Measurements from ENCODE around the gene DPP10.
"Not testable (repeated sequence)": the region's sequence is repeated elsewhere in the genome, so short reads cannot be mapped to it uniquely, and the experiment has no call there.

The DPP10 gene

DNA sequence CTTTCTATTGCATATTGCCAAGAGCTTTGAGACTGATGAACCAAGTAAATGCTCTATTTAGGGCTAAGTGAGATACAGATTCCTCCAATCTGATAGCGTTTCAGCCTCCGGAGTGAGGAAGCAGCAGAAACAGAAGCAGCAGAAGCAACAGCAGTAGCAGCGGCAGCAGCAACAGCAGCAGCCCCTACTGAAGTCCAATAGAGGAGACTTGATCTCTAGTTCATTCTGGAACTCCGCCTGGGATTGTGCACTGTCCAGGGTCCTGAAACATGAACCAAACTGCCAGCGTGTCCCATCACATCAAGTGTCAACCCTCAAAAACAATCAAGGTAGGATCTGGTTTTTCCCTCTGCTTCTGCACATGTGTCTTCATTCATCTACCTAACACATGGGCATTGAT is at the start of gene DPP10:
Gene DPP10 (plus strand): TSS at position 132 of the 400 bp plus-strand sequence.
- DNase-seq (ENCODE audit: insufficient read length, low spot score), result no peak
- FAIRE-seq, result no peak

DNA sequence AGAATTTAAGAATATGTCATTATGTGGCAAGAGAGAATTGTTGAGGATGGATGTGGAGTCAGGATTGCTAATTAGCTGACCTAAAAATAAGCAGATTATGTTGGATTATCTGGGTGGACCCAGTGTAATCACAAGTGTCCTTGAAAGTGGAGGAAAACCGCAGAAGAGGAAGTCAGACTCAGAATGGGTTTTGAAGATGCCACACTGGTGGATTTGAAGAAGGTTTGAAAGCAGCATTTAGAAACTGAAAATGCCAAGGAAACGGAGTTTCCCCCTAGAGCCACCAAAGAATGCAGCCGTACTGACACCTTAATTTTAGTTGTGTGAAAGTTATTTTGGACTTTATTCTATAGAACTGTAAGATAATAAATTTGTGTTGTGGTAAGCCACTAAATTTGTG is 41.6 kb upstream of the DPP10 start:
- DNase-seq (ENCODE audit: insufficient read length, low spot score), result no peak
- FAIRE-seq, result no peak

DNA sequence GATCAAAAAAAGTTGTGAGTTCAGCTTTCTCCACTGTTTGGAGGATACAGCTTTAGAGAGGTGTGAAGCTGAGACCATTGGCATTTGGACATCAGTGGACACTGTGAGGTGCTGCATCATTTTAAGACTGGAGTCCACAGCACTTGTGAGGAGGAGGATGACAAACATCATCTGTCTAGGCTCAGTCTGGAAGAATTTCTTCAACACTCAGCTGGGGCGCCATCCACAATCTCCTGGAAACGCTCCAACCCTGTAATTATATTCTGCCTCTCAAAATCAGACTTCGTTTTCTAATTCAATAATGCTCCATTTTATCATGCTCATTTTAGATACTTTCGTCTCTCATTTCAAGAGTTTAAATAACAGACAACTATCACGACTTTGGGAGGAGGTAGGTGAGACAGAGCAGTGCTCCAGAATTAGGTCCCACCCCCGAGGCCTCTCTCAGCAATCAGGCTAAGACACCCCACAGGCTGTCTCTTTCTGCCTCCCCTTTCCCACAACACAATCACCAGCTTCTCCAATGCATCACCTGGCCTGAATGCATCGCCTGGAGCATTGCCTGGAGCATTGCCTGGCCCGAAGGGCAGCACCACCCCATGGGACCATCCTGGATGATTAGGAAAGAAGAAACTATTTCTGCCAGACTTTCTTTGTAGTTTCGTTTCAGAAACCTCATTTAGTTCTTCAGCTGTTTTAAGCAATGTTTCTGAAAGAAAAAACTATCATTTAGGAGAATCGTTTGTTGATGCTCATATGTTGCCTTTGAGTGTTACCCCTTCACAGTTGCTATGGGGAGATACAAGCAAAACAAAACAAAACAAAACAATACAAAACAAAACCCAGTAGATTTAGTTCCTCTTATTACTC is 37.0 kb upstream of the DPP10 start:
- no peak for DNase-seq (ENCODE audit: insufficient read length, low spot score)
- no peak for FAIRE-seq

DNA sequence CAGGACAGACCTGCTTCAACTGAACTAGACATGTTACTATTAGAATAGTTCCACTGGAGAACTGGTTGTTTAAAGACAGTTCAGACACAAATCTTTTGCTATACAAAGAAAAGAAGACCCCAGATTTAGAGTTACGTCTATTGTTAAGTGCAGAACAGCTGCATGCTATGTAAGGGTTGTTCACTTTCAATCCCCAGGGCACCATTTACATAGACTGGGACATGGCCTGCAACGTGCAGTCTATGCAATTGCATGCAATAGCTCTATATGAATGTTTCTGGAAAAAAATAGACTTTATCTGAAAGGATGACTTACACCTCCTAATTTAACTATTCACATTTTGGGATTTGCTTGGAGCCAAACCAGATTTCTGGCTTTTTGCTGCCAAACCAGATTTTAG is 36.1 kb upstream of the DPP10 start:
- DNase-seq (ENCODE audit: insufficient read length, low spot score) (no peak), FAIRE-seq (no peak)

DNA sequence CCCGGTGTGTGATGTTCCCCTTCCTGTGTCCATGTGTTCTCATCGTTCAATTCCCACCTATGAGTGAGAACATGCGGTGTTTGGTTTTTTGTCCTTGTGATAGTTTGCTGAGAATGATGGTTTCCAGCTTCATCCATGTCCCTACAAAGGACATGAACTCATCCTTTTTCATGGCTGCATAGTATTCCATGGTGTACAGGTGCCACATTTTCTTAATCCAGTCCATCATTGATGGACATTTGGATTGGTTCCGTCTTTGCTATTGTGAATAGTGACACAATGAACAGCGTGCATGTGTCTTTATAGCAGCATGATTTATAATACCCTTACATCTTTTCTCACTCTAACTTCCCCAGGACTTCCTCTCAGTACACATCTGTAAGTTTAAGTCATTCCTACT is 35.1 kb upstream of the DPP10 start:
- not testable (repeated sequence) for DNase-seq (ENCODE audit: insufficient read length, low spot score); FAIRE-seq

DNA sequence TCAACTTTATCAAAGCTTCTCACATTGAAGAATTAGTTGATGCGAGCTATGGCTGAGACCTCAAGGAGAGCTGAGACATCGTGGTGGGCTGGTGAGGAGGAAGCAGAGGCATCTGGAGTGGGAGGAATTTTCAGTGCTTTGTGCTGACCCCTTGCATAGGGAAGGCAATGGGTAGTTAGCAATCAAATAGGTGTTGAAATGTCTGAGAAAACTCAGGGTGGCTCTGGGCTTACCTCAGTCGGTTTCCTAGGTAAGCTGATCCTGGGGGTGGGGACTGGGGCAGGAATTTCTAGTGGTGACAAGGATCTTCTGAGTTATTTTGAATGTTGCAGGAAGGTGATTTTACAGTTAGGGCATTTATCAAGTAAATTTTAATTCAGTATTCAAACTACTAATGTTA is 20.7 kb upstream of the DPP10 start:
- DNase-seq (ENCODE audit: insufficient read length, low spot score) (no peak), FAIRE-seq (no peak)

DNA sequence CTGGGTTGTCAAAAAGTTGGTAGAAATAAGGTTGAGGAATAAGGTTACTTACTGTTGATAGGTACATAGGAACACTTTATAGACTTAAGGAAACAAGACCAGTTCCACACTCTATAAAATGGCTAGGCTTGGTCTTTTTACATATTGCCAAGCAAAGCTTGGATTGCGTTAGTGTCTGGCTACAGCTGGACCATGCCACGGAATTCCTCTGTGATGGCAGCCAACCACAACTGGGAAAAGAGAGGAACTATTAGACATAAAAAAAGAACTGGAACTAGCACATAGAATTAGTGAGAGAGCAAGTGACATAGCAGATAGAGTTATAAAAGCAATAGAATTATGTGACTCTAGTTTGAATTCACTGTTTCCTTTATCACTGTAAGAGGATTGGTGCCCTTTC is 17.7 kb upstream of the DPP10 start:
- DNase-seq (ENCODE audit: insufficient read length, low spot score), result no peak

DNA sequence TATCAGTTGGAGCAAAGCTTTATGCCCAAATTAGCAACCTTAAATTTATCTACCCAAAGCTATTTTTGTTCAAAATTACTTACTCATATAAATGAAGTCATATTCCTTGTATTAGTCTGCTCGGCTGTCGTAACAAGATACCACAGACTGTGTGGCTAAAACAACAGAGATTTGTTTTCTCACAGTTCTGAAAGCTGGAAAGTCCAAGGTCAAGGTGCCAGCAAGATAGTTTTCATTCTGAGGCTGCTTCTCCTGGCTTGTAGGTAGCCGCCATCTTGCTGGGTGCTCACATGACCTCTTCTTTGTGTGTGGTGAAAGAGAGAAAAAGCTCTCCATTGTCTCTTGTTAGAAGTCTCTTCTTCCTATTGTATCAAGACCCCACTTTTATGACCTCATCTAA is 15.7 kb upstream of the DPP10 start:
- FAIRE-seq, result no peak
- DNase-seq (ENCODE audit: insufficient read length, low spot score), result no peak

More for the DNA sequence above, 17.7 kb upstream of the DPP10 start:
- FAIRE-seq, result no peak

DNA sequence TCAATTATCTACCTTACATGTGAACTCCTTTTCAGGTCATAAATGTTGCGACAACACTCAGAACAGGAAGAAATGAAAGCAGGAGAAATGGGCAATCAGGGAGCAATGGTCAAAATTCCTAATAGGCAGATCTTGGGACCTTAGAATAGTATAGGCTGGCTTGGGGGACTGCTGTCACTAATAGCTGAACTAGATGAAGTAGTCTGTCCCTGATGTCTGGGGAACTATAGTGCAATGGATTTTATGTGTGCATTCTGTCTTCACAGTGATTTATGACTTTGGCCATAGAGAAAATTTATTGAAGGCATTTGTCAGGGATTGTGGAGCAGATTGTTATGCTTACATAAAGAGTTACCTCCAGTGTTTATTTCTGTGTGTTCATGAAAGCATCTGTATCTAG is 6.1 kb upstream of the DPP10 start:
- no peak for FAIRE-seq
- no peak for DNase-seq (ENCODE audit: insufficient read length, low spot score)

DNA sequence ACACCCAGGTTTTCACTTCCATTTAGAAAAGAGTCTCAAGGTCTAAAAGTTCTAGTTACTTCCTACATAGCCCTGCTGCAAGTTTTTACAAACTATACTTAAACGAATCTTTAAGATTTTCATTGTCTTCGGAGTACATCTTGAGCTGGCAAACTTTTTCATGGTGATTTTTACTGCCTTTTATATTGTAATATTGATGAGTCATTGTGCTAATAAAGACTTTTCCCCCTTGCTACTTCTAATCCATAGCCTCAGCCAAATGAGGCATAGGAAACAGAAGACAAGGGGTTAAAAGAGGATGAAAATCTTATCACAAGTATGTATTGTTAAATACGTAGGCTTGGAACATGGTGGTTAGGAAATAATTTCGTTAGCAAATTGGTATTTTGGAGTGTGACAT is 4.1 kb downstream of the DPP10 start:
- DNase-seq (ENCODE audit: insufficient read length, low spot score) (no peak), FAIRE-seq (no peak)

DNA sequence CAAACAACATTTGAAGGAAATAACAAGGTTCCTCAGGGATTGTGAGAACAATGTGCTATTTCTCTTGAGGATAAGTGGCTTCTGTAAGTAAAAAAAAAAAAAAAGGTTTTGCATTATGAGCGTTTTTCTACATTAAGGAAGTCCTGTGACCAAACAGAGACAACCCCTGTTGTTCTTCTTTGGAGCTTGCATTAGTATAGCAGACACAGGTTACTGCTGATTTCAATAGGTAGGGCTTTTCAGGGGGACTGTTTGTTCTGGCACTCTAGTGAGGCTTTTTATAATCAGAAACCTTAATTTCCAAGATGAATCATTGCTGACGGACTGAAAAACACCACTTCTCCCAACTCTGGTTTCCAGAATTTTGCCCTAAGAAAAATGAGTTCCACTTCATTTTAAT is 8.2 kb downstream of the DPP10 start:
- DNase-seq (ENCODE audit: insufficient read length, low spot score) (no peak), FAIRE-seq (no peak)

DNA sequence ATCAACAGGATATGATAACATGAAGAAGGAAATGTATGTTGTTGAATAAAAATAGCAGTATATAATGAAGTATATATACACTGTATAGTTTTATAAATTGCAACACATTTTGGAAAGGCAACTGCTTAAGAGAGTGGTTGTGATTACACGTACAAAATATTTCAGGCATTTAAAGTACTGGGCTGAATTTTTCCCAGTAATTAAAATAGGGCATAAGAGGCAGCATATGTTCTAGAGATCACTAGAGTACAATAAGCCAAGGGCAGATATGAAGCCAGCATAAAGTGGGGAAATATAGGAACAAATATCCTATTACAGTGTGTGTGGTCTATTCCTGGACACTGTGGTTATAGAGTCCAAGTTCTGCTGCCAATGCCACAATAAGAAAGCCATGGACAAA is 14.1 kb downstream of the DPP10 start:
- FAIRE-seq (no peak), DNase-seq (ENCODE audit: insufficient read length, low spot score) (no peak)

DNA sequence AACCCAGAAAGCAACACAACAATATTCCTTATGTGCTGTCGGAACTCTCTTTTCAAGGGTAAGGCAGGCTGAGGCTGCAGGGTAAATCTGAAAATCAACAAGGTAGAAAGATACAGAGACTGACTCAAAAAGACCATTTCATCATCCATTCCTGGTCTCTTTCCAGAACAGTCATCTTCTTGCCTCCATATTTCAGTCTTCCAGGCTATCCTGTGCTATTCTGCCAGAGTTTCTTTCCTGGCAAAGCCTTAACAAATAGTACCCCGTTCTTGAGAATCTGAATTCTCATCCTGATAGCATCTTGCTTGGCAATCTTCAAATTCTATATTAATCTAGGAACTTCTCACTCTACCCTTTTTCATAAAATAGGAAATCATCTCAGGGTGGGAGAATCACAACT is 15.5 kb downstream of the DPP10 start:
- DNase-seq (ENCODE audit: insufficient read length, low spot score) (no peak), FAIRE-seq (no peak)

DNA sequence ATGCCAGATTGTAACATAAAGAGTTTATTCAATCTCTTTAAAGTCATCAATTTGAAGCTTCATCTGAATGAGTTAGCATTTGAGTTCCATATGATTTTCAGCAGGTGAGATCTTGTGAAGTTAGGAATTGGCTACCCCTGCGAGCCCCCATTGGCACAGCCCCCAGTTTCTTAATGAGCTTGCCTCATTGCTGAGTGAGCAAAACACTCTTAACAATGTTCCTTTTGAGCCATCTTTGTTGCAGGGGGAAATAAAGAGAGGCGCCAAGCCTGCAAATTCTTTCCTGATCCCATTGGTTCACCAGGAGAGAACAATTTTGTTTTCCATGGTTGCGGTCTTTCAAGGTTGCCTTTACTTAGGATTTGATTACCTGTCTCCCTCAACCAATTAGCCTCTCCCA is 18.7 kb downstream of the DPP10 start:
- no peak for FAIRE-seq
- DNase-seq (ENCODE audit: insufficient read length, low spot score), result no peak

DNA sequence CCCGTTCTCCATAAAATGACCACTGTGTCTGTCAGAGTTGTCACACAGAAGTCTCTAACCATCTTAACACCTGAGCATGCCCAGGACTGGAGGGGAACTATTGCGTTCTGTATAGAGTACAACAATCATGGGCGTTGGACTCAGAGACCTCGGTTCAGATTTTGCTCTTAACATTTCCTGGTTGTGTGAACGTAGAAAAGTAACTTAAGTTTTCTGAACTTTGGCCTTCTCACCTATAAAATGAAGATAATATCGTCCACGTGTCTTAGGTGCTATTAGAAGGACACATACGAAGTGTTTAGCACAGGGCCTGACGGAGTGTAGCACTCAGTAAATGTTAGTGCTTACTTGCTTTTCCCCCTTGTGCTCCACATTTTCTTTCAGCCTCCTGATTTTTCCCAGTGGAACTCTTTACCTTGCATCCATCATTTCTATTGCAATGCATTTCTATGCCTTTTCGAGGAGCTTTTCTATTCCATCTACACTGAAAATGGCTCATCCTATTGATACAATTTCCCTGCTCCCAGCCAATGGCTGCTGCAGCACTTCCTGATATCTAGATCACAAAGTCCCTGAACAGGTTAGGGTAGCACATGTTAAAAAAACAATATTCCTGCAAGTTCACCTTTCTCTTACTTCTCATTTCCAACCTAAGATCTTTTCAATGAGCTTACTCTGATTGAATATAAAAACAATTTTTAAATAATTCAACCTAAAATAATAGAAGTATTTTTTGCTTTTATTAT is 22.7 kb downstream of the DPP10 start:
- FAIRE-seq (no peak), DNase-seq (ENCODE audit: insufficient read length, low spot score) (no peak)

DNA sequence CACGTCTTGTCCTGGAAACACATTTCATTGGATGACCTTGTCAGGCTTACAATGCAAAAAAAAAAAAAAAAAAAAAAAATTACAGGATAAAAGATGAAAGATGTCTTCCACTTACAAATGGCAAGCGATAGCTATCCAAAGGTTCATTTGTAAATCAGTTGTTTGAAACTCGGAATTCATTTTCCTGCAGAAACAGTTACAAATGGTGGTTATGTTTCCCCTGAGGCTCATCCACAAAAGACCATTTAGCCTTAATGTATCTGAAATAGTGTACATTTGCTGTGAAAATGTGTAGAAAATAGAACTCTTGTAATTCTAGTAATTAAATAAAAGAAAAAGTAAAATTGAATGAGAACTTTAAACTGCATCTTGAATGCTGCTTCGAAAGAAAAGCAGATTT is 25.9 kb downstream of the DPP10 start:
- DNase-seq (ENCODE audit: insufficient read length, low spot score) (no peak), FAIRE-seq (no peak)

DNA sequence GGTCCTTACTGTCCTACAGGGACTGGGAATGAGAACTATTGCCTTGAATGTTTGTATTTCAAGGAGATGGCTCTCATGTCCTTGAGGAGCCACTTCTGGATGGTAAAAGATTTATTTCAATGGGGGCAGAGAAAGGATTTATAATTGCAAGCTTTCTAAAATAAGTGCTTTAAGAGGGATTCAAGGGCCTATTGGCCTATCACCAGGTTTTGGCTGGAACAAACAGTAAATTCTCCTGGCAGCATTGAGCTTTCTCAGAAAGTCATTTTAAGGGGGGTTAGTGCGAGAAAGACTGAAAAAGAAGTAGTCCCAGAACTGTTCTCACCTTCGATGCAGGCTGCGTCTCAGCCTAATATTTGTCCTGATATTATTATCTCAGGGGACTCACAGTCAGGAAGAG is 29.8 kb downstream of the DPP10 start:
- DNase-seq (ENCODE audit: insufficient read length, low spot score) (no peak), FAIRE-seq (no peak)

DNA sequence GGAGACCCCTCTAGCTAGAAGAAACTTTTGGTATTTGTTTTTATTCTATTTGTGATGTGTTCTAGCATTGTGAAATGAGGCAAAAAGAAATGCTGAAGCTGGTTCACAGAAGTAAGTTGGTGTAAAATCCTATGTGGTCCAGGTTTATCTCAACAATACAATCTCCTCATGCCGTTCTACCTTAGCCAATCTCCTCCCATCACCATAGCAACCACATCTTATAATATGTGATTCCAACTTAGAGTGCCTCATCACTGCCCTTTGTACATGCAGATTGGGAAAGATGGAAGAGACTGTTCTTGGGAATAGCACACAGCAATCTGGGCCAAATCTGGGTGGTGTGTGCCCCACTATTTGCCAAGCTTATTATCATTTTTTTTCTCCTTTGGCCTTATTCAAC is 30.3 kb downstream of the DPP10 start:
- FAIRE-seq (no peak), DNase-seq (ENCODE audit: insufficient read length, low spot score) (no peak)

DNA sequence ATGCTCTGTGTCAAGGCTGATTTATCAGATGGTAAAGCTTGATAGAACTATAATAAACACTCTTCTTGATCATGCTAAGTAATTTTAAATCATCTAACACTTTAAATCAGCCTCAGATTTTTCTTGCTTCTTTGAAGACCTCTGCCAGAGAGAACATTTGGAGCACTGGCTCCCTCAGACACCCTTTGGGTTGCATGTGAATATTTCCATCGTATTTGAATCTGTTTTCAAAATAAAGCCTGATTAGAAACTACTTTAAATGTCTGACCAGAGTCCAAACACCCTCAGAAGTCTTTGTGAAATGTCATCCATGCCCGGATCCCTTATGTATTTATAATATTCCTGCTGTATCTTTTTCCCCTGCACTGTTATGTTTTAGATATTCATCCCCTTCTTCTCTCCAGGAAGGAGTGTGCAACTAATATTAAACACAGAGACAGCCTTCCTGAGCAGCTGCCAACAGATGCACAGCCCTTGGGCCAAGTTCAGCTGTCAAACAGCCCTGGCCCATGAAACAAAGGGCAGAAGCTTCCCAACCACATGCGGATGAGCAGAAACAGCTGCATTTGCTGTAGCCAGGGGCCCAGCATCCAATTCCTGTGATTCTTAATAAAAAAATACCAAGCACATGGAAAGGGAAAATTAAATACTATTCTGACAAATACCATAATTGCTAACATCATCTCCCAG is 46.5 kb downstream of the DPP10 start:
- no peak for DNase-seq (ENCODE audit: insufficient read length, low spot score)
- FAIRE-seq, result no peak

DNA sequence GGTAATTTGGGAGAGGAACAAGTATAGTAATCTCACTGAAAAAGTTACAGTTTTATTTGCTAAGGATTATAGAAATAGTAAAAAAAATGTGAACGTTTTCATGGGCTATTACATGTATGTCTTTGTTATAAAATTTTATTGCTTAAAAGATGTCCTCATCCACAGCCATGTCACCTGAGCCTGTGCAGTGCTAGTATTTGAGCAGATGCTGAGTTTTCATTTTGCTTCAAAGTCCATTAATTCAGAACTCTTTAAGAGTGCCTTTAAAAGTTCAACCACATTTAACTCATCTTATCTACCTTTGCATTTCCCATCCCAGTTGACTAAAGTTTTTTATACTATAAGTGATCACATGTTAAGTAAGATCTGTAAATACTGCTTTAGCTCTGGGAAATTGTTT is 52.6 kb downstream of the DPP10 start:
- no peak for FAIRE-seq
- no peak for DNase-seq (ENCODE audit: insufficient read length, low spot score)

DNA sequence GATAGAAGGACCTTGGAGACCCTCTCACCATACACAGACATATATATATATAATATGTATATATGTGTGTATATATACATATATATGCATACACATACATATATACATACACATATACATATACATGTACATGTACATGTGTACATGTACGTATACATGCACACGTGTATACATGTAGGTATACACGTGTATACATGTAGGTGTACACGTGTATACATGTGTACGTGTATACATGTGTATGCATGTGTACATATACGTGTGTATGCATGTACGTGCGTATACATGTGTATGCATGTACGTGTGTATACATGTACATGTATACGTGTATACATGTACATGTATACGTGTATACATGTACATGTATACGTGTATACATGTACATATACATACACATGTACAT is 54.5 kb downstream of the DPP10 start:
- FAIRE-seq (no peak), DNase-seq (ENCODE audit: insufficient read length, low spot score) (no peak)

DNA sequence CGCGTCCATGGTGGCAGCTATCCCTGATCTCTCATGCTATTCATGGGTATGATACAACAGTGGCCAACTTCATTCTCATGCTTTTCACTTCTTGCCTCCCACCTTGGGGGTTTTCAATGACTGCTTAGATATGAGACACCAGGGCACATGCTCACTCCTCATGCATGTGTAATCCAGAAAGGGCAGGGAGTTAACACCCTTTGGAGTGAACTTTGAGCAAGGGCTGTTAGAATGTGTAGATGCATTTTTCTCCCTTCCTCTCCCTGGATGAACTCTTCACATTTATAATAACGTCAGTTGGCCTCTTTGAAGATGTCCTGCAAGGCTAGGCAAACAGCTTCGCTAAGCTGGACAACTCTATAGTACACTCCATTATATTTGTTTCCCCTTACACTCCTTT is 56.7 kb downstream of the DPP10 start:
- FAIRE-seq (no peak), DNase-seq (ENCODE audit: insufficient read length, low spot score) (no peak)

All from GM19239 (cell line).